CD4-positive, alpha-beta T cell treated with Interleukin-6 for 4 hours (primary cell): ENCODE data around the gene CPOX.

ENCODE experiments used
- DNase-seq: peaks from one replicate; pipeline ENCODE4 v3.0.0-alpha.2; 2020; ENCODE audit warnings: mixed read lengths

Gene CPOX

DNA sequence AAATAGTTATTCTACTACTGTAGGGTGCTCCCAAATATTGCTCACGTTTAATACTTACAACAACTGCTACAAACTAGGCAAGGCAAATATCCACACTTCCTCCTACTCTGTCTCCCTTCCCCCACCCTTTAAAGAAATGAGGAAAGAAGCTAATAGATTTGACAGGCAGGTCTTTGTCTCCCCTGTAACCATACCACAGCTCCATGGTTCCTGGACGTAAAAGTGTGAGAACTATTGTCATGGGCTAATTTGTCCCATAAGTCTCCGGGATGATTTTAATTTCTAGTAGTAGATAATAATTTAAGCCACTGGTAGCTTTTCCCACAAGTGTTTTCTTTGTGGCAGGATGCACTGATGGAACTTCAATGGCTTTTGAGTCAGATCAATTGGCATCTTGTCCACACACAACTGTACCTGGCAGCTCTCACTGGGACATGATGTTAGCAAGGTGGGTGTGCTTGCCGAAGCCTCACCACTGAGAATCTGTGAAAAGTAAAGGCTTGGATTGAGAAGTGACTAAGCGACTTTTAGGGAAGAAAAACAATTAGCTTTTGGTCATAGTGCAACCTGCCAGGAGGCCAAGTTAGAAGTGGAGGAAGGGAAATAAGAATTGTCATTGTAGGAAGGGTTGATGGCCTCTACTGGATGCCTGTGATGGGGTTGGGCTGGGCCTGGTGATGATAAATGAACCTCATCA is 1.4 kb upstream of the CPOX start:
- no peak for DNase-seq

DNA sequence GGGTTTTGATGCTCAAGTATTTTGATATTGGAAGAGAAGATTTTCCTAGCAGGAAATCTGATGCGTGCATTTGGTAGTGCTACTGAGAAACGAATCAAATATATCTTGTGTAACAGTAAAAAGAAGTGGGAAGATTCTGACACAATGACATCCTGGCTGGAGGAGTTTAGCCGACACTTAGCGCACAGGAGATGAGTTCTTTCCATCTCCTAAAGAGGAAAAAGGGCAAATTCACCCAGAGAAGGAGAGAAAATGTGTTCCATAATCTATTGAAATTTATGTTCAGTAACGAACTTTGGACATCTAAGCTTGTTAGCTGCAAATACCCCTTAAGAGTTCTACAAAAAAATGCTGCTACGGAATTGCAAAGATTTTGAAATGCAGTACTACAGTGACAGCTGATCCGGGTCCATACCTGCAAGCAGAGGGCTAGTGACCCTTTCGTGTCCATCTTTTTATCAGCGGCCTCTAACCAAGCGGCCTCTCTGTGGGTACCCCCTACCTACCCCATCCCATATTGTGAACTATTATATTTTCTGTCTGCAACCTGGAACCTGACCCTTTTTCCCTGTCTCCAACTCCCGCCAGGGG is 971 bp downstream of the CPOX start:
- no peak for DNase-seq

DNA sequence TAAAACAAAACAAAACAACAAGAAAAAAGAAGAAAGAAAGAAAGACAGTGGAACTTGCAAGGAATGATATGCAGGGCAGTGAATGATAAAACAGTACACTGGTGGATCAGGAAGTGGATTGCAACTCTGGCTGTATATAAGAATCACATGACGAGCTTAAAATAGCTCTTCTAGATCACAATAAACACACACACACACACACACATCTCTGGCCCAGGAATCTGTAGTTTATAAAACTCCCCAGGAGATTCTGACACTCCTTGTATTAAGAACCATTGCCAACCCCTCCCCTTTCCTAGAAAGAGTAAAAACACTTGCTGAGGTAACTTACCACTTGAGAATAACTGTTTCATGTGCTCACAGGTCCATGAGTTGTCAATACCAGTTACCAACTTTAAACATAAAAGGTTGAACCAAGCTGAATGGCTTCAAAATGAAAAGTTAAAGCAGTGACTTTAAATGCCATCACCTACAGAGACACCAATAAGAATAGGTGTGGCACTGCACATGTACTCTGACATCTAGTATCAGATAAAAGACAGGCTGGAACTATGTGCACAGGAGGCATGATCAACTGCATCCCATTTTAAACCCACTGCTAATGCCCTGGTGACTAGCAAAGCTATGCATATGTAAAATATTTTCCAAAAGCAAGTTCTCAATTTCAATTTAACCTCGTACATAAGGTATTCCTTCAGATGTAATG is 3.9 kb downstream of the CPOX start:
- DNase-seq, result no peak

DNA sequence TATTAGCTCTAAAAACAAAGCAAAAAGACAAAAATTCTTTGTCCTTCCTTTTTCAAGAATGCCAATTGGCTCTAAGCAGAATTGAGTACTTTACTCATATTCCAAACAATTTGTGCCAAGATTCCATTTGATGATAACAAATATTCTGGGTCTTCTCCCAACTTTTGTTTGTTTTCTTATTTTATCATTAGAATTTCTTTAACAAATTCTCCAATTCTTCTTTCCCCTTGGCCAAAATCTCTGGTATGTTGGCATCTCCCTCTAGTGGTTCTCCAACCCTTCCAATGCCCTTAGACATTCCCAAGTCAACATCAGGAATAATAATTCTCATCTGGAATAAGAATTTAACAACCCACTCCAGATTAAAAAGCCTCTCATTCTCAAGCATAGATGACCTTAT is 5.3 kb downstream of the CPOX start:
- no peak for DNase-seq

DNA sequence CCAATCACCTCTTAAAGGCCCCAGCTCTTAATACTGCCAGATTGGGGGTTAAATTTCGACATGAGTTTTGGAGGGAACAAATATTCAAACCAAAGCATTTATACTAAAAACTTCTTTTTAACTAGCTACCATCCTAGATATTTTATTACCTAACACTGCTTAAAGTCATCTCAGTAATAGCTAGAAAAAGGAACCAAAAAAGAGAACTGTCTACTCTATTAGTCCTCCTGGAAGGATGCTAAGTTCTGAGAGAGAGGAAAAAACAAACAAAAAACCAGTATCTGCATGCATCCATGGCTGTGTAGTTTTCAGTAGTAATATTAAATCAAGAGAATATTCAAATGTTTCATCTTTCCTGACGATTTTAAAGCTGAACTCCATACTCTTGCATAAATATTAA is 5.8 kb downstream of the CPOX start:
- DNase-seq, result no peak

DNA sequence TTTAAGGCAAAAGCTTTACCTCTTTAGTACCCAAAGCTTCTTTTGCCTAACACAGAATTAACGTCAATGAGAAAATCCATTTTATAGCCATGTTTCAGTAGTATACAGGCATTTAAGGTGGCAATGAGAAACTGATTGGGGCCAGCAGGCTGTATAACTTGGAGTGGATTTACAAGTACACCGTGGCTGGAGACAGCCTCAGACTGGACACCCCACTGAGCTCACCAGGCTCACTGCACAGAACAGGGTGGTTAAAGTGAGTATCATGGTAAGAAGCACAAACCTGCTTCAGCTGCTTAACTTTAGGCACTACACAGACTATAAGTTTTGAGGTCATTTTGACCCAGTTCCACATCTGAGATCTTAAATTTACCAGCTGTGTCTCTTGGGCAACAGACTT is 8.9 kb downstream of the CPOX start:
- DNase-seq, result no peak

DNA sequence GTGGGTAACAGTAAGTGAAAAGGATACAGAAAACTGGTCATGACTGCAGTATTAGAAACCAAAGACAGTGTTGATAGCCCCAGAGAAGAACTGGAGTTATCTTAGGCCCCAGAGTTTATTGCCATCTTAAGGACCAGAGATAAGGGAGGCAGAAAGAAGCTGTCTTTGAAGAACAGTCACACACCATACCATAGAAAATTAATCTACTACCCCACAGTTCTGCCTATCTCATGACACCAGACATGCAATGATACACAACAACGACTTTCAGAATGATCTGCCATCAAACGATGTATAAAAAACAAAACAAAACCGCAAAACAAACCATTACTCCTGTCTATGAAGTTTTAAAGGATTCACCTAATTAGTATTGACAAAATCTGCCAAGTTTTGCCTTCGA is 9.6 kb downstream of the CPOX start:
- no peak for DNase-seq

DNA sequence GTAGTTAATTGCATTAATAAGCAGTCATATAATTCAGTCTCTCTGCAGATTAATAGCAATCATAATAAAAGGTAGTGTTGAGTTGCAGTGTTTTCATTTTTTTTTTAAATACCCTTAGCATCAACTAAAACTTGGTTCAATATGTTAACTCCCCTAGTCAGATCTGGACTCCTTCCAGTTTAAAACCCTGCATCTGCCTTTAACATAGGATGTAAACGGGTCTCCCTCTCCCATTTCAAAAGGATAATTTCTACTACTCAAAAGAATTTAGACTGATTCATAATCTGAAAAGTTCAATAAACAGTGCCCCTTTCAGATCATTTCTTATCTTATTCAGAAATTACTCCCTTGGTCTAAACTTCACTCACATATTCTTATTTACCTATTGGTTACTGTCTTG is 11.4 kb downstream of the CPOX start:
- no peak for DNase-seq

DNA sequence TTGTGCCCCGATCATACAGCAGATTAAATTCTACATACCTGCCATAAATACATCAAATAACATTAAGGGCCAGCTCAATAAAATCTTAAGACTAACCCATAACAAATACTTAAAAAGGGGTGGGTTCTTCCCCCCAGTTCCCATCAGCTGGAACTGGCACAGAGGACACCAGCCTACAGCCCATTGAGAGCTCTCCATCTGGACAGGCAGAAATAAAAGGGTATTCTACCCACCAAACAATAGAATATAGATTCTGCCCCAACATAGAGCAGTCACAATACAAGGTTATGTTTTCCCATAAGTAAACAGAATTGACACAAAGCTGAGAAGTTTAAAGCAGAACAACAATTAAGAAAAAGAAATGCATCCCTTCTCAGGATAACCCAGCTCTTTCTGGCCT is 11.9 kb downstream of the CPOX start:
- DNase-seq, result no peak

DNA sequence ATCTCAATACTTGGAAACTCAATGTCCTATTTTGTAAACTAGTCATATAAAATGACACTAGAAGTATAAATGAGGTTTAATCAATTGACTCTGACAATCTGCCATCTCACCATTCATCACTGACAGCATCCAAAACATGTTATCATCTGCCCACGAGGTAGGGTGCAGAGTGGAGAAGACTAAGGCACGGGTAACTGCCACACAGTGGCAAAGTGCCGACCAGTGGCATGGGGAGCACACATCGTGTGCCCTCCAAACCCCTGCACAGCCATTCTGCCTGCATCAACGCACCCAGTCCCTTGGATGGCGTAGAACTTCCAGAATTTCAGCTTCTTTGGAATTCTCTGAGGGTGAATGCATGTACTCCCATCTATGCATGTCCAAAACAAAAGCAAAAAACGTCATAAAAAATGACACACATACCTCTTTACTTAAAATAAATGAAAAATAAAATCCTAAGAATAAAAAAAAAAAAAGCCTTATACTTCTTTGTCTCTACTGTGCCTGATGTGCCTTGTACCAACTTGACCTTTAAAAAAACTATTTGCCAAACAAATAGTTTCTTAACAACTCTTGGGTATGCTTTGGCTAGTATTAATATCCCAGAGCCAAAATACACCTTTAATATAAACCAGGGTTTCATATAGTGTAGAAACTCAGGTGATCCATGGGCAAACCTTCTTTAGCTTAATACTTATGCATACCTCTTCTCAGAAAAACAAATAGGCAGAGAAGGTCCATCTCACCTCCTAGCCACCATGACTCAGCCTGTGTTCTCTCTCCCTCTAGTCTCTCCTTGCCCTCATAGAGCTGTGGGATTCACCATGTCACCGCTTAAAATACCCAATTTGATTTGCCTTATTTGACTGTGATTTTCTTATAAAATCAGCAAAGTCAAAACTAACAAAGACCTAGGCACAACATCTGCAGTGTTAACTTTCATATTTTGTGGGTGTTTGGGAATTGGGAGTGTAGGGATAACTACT is 12.7 kb downstream of the CPOX start:
- no peak for DNase-seq

DNA sequence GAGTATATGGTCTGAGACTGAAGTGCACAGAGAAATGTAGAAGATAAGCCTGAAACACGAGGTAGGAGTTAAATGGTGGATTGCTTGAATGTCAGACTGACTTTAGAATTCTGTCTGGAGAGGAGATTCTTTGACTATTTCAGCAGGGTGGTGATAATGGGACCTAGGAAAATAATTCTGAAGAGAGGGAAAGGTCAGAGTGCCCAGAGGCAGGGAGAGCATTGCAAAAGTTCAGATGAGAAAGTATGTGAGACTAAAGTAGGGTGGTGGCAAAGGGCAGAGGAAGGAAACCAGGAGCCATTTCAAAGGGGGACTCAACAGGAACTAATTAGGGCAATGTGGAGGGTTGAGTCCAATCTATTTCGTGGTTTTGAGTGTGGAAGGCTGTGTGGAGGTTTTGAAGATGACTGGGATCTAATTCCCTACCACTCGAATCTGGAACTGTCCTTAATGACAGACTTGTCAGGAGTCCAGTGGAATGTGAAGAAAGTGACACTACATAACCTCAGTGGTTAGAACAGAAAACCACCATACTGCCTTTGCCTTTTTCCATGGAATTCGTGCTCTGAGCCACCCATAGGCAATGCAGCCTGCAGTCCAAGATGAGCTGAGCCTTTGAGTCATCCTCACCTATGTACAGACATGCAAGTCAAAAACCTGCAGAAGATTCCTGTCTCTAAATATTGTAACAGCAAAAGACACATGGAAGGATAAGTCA is 16.1 kb downstream of the CPOX start:
- DNase-seq, result no peak

DNA sequence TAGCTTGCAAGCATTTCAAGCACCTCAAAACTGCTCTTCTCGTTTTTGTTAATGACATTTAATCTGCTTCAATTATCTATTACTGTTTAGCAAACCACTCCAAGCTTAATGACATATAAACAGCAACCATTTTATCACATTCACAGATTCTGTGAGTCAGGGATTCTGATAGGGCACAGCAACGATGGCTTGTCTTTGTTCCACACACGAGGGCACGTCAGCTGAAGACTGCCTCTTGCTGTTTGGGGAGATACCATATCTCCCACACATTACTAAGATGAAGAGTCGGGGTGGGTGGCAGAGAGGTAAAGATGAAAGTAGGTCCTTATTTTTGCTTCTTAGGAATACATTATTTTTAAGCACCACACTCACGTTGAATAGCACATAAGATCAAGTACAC is 19.3 kb downstream of the CPOX start:
- DNase-seq, result no peak

DNA sequence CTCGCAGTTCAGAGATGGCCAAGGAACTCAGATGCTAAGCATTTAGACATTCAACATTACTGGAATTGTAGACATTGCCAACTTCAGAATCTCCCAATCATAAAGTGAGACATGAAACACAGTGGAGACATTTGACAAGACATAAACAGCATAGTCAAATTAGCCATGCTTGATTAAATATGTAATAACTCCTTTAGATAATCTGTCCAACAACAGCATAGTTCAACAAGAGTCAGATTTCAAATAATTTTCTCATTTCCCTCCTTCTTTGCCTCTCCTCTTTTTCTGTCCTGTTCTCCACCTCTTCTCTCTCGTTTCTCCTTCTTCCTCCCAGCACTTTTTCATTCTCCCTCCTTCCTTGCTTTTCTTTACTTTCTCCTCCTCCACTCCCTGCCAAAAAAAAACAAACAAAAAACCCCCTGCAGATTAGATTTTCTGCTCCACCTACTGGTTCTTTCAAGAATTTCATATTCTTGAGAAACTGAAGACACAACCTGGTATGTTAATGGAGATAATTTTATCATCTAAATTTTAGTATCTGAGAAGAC is 20.2 kb downstream of the CPOX start:
- no peak for DNase-seq

DNA sequence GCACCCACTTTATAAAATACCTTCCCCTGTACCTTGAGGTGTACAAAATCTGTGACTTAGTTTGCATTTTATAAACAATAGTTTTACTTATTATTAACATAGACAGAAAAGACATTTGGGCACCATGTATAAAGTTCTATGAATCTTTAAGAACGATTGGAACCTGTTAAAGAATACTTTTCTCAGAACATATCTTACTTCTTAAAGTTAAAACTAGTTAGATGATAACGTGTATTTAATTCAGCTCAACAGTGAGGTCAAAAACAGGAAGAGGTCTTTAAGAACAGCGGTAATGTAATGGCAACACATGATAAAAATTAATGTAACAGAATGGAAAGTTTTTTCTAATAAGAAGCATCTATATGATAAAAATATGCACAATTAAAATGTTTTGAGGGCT is 25.0 kb downstream of the CPOX start:
- DNase-seq, result no peak

DNA sequence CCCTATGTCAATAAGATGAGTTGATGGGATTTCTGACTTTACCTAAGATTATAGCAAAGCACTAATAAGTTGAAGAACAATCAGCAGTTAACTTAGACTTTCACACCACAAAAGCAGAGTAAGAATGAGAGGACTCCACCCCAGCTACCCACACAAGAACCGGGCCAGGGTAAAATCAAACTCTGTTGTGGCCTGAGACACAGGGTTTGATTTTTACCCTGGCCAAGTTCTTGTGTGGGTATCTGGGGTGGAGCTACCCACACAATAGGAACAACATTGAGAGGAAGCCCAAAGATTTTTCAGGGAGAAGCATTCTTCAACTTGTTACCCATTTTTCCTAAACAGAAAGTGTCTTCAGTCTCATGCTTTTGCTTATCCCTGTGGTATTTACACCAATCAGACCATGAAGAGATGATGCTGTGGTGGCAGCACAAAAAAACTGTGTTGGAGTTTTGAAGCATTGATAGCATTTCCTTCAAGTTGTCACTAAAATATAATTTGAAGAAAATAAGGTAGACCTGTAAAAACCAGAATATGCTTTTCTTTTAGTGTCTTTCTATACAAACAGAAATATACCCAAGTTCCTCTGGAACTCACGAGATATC is 25.6 kb downstream of the CPOX start:
- DNase-seq, result peak; percentile 22

DNA sequence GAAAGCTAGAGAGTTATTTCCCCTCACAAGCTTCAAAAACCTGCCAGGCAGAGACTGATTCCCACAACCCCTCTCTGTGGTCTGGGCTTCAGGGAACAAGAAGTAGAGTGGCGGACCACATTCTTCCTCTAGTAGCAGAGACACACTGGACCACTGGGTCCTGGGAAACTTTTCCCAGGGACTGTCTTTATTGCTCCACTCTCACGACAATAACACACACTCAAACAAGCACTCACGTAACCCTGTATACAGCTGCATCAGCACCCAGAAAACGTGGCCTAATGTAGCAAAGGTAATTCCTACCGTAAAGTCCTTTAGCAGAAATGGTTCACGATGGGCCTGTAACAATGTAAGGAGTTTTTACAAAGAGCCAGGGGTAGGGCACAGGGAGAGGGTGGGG is 27.6 kb downstream of the CPOX start:
- no peak for DNase-seq

DNA sequence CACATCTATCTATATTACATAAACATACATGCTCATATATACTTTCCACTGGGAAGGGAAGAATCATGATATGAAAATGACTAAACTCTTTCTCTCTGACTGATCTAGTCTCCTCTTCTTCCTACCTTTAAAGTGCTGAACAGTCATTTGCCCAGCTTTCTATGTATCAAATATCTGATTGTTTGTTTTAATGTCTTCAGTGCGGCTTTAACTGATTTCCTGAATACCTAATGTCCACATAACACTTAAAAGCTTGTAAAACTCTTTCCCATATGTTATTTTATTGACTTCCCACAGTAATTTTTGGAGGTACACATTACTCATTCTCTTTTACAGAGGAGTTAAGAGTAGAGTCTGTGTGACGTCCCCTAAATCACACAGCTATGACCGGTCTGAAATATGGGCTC is 28.2 kb downstream of the CPOX start:
- DNase-seq, result no peak

DNA sequence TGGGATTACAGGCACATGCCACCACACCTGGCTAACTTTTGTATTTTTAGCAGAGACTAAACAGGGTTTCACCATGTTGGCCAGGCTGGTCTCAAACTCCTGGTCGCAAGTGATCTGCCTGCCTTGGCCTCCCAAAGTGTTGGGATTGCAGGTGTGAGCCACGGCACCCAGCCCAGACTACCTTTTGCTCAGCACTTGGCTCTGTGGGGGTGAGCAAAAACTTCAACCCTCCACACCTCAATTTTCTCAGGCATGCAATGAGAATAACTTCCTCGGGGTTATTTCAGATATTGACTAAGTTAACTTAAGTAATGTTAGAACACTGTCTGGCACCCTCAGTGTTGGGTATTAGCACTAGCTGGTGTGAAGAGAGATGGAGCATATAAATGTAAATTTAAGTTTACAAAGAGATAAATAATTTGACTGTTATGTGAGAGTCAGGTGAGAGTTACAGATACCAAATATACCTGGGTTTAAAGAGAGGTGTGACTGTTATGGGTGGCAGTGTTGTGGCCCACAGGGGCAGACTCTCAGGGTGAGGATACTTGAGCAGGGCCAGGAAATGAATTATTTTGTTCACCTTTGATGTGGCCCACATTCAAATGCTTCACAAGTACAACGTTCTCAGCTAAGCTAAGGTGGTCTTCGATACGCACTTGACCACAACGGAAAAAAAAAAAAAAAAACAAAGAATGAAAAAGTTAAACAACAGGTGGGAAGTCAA is 29.0 kb downstream of the CPOX start:
- peak; percentile 62 for DNase-seq

DNA sequence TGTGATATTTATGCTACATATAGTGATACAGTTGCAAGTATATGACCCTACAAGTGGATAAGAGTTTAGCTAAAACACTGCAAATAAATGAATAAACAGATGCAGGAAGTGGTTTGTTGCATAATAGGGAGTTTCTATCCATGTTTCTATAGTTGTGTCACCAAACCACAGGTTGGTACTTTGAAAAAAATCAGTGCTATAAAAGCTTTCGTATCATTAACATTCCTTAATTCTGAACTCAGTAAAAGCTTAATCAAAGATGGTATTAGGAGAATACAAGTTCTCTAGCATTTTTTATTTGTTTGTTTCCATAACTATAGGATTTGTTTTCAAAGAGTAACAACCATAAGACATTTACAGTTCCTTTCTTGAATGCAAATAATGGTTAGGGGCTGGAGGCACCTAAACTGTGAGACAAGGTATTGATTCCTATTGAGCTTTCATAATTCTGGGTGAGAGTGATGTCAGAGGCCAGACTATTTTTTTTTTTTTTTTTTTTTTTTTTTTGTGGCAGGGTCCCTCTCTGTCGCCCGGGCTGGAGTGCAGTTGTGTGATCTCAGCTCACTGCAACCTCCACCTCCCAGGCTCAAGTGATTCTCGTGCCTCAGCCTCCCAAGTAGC is 29.6 kb downstream of the CPOX start:
- peak; percentile 27 for DNase-seq

DNA sequence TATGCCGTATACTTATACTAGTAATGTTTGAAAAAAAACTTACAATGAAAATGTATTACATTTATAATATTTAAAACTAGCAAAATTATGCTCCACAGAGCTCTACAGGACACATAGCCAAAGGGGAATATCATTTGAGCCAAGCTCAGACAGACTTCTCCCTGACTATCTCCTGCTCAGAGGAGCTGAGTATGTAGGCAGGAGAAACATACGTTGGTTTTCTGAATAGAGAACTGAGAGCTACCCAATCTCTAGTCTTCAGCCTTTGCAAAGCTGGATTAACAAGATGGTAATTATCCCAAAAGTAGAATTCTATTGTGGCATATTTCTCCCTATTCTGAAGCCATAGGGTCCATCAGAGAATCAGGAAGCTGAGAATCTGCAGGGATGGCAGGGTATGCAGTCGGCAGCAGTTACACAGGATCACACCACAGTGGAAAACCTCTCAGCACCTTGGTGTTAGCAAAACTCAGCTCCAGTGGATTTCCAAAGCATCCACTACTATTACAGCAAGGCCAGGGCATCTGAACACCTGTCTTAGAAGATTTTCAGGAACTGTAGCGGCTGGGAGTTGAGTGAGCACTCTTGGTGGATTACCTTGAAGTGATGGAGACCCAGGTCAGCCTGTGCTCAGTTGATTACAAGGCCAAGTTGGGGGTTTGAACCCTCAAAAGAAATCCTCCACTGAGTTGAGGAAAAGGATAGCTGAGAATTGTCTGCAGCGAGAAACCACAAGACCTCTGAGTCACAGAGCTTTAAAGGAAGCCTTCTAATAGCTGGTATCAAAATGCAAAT is 31.5 kb downstream of the CPOX start:
- DNase-seq, result peak; percentile 51
